IMR-90 (cell line): ENCODE results near the gene PPM1D.

Source experiments
- BHLHE40 ChIP-seq: fragments of 150-350 bp; IDR thresholded peaks from 2 replicates; pipeline ENCODE4 v1.6.1; 2016; ENCODE audit warnings: mild to moderate bottlenecking, low read depth, low read length
- CEBPB ChIP-seq: IDR thresholded peaks from 2 replicates; pipeline ENCODE4 v1.6.1; 2012; ENCODE audit warnings: low read depth, low read length, improper control_type of control experiment
- CTCF ChIP-seq: conservative IDR thresholded peaks from 2 replicates; pipeline ENCODE4 v1.5.1; 2012; ENCODE audit warnings: mild to moderate bottlenecking, low read depth, low read length, improper control_type of control experiment
- ELK1 ChIP-seq: fragments of 150-350 bp; IDR thresholded peaks from 2 replicates; pipeline ENCODE4 v1.6.1; 2016; ENCODE audit warnings: low read depth, mild to moderate bottlenecking, low read length, moderate library complexity, borderline replicate concordance
- FOS ChIP-seq: fragments of 150-350 bp; IDR thresholded peaks from 2 replicates; pipeline ENCODE4 v1.6.1; 2016; ENCODE audit warnings: low read depth, low read length
- MAFK ChIP-seq: IDR thresholded peaks from 2 replicates; pipeline ENCODE4 v1.6.1; 2012; ENCODE audit warnings: low read depth, low read length, improper control_type of control experiment
- MAZ ChIP-seq: IDR thresholded peaks from 2 replicates; pipeline ENCODE4 v1.6.1; 2012; ENCODE audit warnings: low read depth, mild to moderate bottlenecking, low read length, improper control_type of control experiment, moderate library complexity, borderline replicate concordance
- MXI1 ChIP-seq: IDR thresholded peaks from 2 replicates; pipeline ENCODE4 v1.6.1; 2012; ENCODE audit warnings: low read depth, mild to moderate bottlenecking, low read length, moderate library complexity, borderline replicate concordance
- POLR2A ChIP-seq: IDR thresholded peaks from 2 replicates; pipeline ENCODE4 v1.6.1; 2012; ENCODE audit warnings: mild to moderate bottlenecking, low read depth, low read length
- RAD21 ChIP-seq: IDR thresholded peaks from 2 replicates; pipeline ENCODE4 v1.6.1; 2012; ENCODE audit warnings: low read length, improper control_type of control experiment
- RCOR1 ChIP-seq: IDR thresholded peaks from 2 replicates; pipeline ENCODE4 v1.6.1; 2012; ENCODE audit warnings: mild to moderate bottlenecking, low read length, improper control_type of control experiment; ENCODE audit not compliant: insufficient replicate concordance
- USF2 ChIP-seq: fragments of 150-350 bp; IDR thresholded peaks from 2 replicates; pipeline ENCODE4 v1.6.1; 2017; ENCODE audit warnings: mild to moderate bottlenecking, antibody characterized with exemption, low read length, low read depth

GRCh38 chr17:60640503-60640902 is 40.5 kb downstream of the PPM1D start:
- TF ChIP-seq CEBPB: no peak
- TF ChIP-seq CTCF: peak; percentile 37
- TF ChIP-seq MXI1: no peak
- TF ChIP-seq POLR2A: no peak
- no peak for TF ChIP-seq USF2
- TF ChIP-seq RAD21: no peak
- no peak for TF ChIP-seq FOS
- no peak for TF ChIP-seq BHLHE40
- TF ChIP-seq MAZ: no peak
- no peak for TF ChIP-seq RCOR1
- no peak for TF ChIP-seq ELK1
- no peak for TF ChIP-seq MAFK
